GM06990 (cell line): ENCODE measurements around the gene CDC42BPA.

Experiments used
- DNase-seq: peaks from one replicate; pipeline ENCODE4 v3.0.0-alpha.2; 2011; ENCODE audit not compliant: insufficient read length; ENCODE audit errors: extremely low read depth
- H3K27me3 ChIP-seq: replicated peaks from 2 replicates; pipeline ENCODE4 v1.6.0; 2011; ENCODE audit warnings: low read length; ENCODE audit not compliant: control insufficient read depth, insufficient read depth
- H3K36me3 ChIP-seq: 2 replicates; pipeline ENCODE4 v1.5.1; 2011; ENCODE audit warnings: low read length; ENCODE audit not compliant: control insufficient read depth, insufficient read depth
- H3K4me3 ChIP-seq: replicated peaks from 2 replicates; pipeline ENCODE4 v1.5.1; 2011; ENCODE audit warnings: low read depth, mild to moderate bottlenecking, control low read depth, low read length
- TF ChIP-seq, protein P1 (sequence below): IDR thresholded peaks from 2 replicates; pipeline ENCODE4 v1.5.1; 2011; ENCODE audit warnings: low read length, control low read depth, mild to moderate bottlenecking, inconsistent platforms; ENCODE audit not compliant: insufficient read depth, poor library complexity, severe bottlenecking

CDC42BPA gene

DNA sequence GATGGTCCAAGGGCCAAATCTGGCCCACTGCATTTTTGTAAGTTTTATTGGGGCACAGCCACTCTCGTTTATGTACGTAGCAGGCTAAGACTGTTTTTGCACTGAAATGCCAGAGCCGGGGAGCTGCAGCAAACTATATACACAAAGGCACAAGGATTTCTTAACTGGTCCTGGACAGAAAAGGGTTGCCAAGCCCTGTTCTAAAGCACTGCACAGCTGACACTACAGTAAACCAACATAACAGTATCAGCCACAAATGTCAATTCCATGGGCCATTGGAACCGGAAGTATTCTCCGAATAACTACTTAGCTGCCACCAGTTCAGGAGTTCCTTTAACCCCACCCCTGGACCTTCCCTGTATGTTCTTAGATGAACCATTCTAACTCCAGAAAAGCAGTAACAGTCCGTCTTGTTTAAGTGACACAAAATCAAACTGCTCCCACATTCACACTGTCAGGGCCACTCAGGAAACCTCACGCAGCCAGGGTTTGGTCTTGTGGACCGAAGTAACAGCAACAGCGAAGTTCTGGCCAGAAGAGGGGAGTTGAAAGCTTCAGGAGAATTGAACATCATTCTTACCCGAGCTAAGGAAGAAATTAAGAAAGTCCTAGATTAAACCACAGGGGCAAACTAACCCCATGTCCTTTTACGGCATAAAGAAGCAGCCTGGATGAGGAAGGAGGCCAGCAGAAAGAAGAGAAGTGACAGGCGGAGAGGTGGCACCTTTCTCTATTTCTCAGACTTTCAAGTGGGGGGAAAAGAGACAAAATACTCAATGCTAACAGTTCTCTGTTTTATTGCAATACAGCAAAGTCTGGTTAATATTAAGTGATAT is 329.0 kb downstream of the CDC42BPA start:
- Histone ChIP-seq H3K36me3 (no peaks in the 10 kb centered on the region; the same call in 1 of the 2 replicates), H3K4me3 (no peak overlapping the region), H3K27me3 (no peaks in the 10 kb centered on the region)
- TF ChIP-seq, protein P1, sequence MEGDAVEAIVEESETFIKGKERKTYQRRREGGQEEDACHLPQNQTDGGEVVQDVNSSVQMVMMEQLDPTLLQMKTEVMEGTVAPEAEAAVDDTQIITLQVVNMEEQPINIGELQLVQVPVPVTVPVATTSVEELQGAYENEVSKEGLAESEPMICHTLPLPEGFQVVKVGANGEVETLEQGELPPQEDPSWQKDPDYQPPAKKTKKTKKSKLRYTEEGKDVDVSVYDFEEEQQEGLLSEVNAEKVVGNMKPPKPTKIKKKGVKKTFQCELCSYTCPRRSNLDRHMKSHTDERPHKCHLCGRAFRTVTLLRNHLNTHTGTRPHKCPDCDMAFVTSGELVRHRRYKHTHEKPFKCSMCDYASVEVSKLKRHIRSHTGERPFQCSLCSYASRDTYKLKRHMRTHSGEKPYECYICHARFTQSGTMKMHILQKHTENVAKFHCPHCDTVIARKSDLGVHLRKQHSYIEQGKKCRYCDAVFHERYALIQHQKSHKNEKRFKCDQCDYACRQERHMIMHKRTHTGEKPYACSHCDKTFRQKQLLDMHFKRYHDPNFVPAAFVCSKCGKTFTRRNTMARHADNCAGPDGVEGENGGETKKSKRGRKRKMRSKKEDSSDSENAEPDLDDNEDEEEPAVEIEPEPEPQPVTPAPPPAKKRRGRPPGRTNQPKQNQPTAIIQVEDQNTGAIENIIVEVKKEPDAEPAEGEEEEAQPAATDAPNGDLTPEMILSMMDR: no peak
- no peak for DNase-seq

DNA sequence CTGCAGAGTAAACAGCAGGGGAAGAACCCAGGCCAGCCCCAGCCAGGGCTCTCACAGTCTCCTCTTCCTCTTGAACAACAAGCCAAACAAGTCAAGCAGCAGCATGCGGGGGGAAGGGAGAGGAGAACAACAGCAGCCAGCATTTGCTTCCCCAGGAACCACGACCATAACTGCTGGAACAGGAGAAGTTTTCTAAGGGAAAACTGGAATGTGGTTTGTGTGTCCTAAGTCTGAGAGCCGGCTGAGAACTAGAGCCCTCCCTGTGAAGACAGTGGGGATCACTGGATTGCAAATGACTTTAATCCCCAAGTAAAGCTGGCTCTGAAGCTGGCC is 330.0 kb downstream of the CDC42BPA start:
- Histone ChIP-seq H3K27me3 (no peaks in the 10 kb centered on the region), H3K4me3 (no peak overlapping the region), H3K36me3 (no peaks in the 10 kb centered on the region; the same call in none of the 2 replicates)
- TF ChIP-seq, protein P1: no peak
- DNase-seq: no peak

DNA sequence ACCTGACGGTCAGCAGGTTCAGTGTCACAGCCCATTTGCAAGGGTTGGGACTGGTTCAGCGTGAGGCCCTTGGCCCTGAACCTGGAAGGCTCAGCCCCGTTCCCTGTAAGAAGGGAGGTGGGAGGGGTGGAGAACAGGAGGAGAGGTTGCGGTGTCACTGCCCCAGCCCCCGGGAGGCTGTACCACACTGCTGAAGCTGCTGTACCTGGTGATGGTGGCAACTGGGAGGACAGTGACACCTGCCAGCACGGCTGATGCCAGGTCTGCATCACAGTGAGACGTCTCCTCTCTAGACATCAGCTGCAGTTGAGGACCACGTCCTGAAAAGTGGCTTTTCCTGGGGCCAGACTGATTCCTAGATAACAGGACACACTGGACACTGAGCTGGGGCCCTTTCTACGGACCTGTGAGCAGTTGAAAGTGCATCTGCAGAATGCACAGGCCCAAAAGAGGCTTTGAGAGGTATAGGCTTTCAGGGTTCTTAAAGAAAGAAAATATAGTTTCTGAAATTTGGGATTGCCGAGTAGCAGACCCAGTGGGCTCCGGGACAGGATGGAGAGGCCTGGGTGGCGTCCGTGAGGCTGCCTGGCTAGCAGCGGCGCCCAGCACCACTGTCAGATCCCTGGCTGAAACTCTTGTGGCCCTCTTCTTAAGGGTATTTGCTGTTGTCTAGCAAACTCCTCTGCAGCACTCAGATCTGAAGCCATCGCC is 330.5 kb downstream of the CDC42BPA start:
- Histone ChIP-seq H3K36me3 (no peaks in the 10 kb centered on the region; the same call in none of the 2 replicates), H3K4me3 (no peak overlapping the region), H3K27me3 (no peaks in the 10 kb centered on the region)
- DNase-seq: no peak
- TF ChIP-seq, protein P1: no peak

DNA sequence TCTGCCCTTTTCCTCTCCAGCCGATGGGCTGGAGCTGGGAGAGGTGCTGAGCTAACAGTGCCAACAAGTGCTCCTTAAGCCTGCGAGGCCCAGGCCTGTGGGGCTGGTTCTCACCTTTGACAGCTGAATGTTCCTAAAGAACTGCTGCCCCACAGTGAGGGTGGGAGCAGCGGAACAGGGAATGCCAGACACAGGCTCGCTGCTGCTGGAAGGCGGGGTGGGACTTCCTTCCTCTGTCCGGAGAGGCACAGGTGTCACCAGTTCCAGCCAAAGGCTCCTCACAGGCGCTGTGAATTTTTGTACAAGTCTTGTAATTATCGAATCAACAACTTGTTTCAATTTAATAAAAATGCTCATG is 331.1 kb downstream of the CDC42BPA start:
- TF ChIP-seq, protein P1: no peak
- Histone ChIP-seq H3K4me3 (no peak overlapping the region), H3K36me3 (no peaks in the 10 kb centered on the region; the same call in none of the 2 replicates), H3K27me3 (no peaks in the 10 kb centered on the region)
- no peak for DNase-seq

DNA sequence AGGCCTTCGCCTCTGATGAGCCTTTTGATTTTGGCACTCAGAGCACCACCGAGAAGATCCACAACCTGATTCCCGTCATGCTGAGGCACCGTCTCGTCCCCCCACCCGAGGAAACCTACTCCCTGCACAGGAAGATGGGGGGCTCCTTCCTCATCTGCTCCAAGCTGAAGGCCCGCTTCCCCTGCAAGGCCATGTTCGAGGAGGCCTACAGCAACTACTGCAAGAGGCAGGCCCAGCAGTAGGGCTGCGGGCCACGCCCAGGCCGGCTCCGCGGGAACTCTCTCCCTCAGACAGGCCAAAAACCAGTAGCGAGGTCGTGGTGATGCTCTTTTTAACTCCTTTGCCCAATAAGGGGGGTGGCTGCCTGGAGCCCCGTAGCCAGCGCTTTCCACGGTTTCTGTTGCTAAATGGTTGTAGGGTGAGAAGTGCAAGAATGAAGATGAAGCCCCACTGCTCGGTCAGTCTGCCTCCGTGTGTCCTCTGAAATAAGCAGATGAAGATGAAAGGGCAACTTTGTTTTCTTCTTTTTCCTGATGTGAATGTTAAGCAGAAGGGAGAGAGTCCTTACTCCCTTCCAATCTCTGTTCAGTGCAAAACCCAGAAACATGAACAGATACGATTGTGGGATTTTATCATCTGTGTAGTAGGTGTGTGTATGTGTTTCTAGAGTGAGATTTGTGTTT is 331.7 kb downstream of the CDC42BPA start:
- DNase-seq: no peak
- Histone ChIP-seq H3K4me3 (no peak overlapping the region), H3K36me3 (no peaks in the 10 kb centered on the region; the same call in none of the 2 replicates), H3K27me3 (no peaks in the 10 kb centered on the region)
- TF ChIP-seq, protein P1: no peak
